GM12873 (cell line): ENCODE measurements around the gene SMARCC1.

Experiments
- TF ChIP-seq, protein P1 (sequence below): IDR thresholded peaks from 2 replicates; pipeline ENCODE4 v1.5.1; 2012; ENCODE audit warnings: low read depth, mild to moderate bottlenecking, moderate library complexity, low read length, control low read depth; ENCODE audit not compliant: insufficient read depth; ENCODE audit errors: missing control alignments

The SMARCC1 gene

DNA sequence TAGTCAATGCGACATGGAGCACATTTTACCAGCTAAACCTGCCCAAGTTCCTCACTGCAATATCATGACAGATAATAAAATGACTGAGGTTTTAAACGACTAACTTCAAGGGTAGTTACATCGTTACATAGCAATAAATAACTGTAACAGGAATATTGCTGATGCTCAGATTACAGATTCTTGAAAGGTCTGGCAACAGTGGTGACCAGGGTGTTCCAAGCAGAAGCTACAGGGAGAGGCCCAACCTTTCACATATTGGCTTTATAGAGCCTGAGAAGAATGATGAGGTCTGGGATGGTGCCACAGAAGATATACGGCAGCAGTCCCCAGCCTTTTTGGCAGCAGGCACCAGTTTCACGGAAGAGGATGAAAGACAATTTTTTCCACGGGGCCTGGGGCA lies 151.9 kb downstream of the SMARCC1 start:
- TF ChIP-seq, protein P1, sequence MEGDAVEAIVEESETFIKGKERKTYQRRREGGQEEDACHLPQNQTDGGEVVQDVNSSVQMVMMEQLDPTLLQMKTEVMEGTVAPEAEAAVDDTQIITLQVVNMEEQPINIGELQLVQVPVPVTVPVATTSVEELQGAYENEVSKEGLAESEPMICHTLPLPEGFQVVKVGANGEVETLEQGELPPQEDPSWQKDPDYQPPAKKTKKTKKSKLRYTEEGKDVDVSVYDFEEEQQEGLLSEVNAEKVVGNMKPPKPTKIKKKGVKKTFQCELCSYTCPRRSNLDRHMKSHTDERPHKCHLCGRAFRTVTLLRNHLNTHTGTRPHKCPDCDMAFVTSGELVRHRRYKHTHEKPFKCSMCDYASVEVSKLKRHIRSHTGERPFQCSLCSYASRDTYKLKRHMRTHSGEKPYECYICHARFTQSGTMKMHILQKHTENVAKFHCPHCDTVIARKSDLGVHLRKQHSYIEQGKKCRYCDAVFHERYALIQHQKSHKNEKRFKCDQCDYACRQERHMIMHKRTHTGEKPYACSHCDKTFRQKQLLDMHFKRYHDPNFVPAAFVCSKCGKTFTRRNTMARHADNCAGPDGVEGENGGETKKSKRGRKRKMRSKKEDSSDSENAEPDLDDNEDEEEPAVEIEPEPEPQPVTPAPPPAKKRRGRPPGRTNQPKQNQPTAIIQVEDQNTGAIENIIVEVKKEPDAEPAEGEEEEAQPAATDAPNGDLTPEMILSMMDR = no peak

DNA sequence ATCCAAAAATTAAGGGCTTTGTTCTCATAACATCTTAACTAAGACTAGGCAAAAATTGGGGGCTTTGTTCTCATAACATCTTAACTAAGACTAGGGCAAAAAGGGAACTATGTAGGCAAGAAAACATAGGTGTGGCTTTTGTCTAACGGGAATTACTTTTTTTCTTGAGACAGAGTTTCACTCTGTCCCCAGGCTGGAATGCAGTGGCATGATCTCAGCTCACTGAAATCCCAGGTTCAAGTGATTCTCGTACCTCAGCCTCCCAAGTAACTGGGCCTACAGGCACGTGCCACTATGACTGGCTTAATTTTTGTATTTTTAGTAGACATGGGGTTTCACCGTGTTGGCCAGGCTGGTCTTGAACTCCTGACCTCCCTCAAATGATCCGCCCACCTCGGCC lies 153.3 kb downstream of the SMARCC1 start:
- TF ChIP-seq, protein P1 = no peak

DNA sequence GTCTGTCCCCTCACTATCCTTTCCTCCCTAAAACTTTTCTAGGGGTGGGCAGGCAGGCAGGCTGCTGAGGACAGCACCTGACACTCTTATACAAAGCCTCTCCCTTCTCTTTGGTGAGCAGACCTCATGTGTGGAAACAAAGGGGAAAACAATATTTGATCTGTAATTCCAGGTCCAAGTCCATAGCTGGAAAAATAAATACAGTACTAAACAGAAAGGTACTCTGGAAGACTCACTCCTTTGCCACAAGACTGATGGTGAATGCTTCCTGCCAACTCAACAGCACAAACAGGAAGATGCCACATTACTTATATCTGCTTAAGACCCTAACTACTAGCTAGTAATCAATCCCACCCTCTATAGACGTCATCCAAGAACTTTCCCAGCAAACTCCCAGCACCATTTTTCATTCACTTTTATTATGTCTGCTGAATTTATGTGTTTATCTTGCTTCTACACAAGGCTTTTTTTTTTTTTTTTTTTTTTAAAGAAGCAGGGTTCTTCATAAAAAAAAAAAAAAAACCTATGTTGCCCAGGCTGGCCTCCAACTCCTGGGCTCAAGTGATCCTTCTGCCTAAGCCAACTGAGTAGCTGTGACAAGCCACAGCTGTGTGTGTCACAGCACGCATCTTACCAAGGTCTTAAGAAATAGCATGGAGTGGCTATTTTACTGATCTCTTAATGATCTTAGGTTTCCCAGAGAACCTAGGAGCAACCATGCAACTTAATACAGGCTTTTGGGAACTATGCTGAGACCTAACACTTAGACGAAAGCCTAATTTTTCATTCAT lies 158.8 kb downstream of the SMARCC1 start:
- TF ChIP-seq, protein P1 = no peak

DNA sequence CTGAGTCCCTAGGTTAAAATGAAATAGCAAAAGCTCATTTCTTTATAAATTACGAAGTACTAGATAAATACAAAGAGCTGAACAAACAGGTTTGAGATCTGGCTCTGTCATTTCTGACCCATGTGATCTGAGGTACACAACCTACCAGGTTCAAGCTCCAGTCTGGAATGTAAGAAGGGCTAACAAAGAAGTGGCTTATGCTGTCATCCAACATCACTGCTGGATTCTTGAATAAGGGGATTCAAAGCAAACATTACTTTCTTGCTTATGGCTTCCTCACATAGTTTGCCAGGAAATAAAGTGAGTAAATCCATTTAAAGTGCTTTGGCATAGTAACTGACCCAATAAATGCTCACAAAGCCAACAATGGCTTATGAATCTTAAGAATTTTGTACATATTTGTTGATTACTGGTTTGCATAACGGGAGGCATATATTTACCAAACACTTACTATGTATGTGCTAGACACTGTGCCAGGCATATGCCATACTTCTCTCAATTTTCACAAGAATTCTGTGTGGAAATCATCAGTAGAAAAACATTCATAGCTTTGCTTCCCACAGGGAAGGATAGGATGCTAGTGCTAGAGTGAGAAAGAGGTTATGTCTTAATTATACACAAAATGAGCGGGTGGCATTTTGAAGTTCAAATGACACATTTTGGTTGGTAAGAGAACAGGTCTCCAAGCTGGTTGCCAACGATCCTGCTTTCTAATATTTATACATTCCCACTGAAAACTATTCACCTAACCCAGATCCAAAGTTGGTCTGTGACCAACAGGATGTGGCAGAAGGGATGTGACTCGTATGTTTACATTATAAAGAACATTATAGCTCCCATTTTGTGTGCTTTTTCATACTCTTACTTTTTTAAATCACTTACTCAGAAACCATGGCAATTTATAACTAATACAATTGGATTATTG lies 164.3 kb downstream of the SMARCC1 start:
- TF ChIP-seq, protein P1 = no peak

DNA sequence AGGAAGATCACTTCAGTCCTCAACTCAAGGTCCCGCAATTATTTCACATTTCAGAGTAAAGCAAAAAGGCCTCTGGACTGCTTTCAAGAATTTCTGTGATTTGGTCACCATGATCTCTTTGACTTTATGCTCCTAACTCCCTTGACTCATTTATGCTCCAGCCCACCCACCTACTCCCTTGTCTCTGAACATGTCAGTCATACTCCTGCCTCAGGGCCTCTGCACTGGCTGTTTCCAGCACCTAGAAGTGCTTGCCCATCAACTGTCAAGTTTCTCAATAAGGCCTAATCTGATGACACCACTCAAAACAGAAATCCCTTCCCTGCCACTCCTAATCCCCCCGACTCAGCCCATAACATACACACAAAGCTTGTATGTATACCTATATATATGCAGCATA lies 166.9 kb downstream of the SMARCC1 start:
- TF ChIP-seq, protein P1 = no peak

DNA sequence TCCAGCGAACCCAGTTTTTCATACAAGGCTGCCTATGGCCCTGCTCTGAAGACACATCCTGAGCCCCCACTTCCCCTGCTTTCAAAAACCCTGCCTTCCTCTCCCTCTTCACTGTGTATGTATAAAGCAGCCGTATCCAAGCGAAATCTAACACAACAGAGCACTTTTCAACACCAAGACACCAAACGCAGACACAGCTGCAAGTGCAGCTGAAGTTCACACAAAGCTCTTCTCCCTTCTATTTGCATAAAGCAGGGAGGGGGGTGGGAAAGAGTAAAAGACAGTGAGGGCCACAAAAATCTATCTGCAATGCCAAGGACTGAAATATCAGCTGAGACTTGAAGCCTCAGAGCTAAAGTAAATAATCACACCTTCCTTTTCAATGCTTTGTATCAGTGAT lies 168.0 kb downstream of the SMARCC1 start:
- TF ChIP-seq, protein P1 = no peak

DNA sequence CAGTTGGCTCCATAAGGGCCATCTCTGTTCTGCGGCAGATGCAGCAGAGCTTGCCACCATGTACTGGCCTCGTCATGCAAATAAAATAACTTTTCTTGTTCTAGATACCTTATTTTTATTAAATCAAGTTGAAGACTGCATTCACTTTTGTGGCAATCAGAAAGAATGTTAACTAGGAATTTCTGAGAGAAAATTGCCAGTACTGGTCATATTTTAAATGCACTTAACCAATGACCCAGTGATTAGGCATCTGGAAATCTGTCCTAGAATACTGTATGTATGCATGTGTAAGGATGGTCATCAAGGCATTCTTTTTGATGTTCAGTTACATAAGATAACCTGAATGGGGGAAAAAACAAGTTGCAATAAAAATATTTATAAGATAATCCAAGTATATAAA lies 168.8 kb downstream of the SMARCC1 start:
- TF ChIP-seq, protein P1 = no peak
